ENCODE data around the gene RPP40.

RPP40 gene

DNA sequence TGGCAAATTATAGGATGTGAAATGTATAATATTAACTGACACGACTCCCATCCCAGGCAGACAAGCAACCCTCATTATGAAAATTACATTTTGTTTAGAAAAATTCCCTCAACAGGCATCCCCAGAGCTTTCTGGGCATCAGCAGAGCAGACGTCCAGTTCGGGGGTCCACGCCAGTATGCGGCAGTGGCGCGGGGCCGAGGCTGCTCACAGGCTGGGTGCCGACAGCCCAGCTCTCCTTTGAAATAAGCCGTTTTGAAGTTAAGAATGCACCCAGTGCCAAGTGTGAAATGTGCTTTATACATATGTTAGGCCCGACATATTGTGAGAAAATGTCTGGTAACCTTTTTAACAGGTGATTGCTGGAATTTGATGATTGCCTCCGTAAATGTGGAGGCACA lies 50.4 kb downstream of the RPP40 start:
- POLR2A ChIA-PET = no interaction called here
- Histone ChIP-seq H3K27ac (ENCODE audit: extremely low read depth, low read depth, low read length) (no peak overlapping the region), H3K36me3 (ENCODE audit: control insufficient read depth in 2 of 2, insufficient read depth in 1 of 2, low read length in 2 of 2) (peaks cover 8 to 22% of the 10 kb centered on the region in 2 experiments), H3K9me3 (ENCODE audit: control insufficient read depth, insufficient read depth, low read depth, low read length) (no peaks in the 10 kb centered on the region), H3K4me1 (ENCODE audit: control insufficient read depth, insufficient read depth, low read length) (no peaks in the 10 kb centered on the region), H3K4me3 (ENCODE audit: low read depth, low read length) (no peak overlapping the region)
- CTCF ChIA-PET = no interaction called here
- no peak for TF ChIP-seq ZNF555 (tag by site-specific recombination; conservative IDR thresholded peaks at IDR 0.05)
- TF ChIP-seq SP2 (tag by site-specific recombination; IDR thresholded peaks at IDR 0.05) = no peak
- TF ChIP-seq ZFP3 (tag by site-specific recombination; IDR thresholded peaks at IDR 0.05; ENCODE audit: low read depth) = no peak
- TF ChIP-seq, protein P1, sequence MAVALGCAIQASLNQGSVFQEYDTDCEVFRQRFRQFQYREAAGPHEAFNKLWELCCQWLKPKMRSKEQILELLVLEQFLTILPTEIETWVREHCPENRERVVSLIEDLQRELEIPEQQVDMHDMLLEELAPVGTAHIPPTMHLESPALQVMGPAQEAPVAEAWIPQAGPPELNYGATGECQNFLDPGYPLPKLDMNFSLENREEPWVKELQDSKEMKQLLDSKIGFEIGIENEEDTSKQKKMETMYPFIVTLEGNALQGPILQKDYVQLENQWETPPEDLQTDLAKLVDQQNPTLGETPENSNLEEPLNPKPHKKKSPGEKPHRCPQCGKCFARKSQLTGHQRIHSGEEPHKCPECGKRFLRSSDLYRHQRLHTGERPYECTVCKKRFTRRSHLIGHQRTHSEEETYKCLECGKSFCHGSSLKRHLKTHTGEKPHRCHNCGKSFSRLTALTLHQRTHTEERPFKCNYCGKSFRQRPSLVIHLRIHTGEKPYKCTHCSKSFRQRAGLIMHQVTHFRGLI (tag by site-specific recombination; IDR thresholded peaks at IDR 0.05) = no peak
- no peak for TF ChIP-seq ZNF133 (tag by site-specific recombination; IDR thresholded peaks at IDR 0.05)
- no peak for TF ChIP-seq ZNF747 (tag by site-specific recombination; IDR thresholded peaks at IDR 0.05)
- TF ChIP-seq ZNF155 (tag by site-specific recombination; IDR thresholded peaks at IDR 0.05) = no peak
- TF ChIP-seq ZNF707 (tag by site-specific recombination; IDR thresholded peaks at IDR 0.05) = no peak
- no peak for TF ChIP-seq ZNF560 (tag by site-specific recombination; IDR thresholded peaks at IDR 0.05; ENCODE audit: borderline replicate concordance)
- TF ChIP-seq ZNF202 (tag by site-specific recombination; IDR thresholded peaks at IDR 0.05; ENCODE audit: borderline replicate concordance) = no peak
- no peak for TF ChIP-seq SCRT2 (tag by site-specific recombination; IDR thresholded peaks at IDR 0.05)
- TF ChIP-seq SP3 (tag by site-specific recombination; IDR thresholded peaks at IDR 0.05) = no peak
- no peak for TF ChIP-seq ZNF19 (tag by site-specific recombination; IDR thresholded peaks at IDR 0.05; ENCODE audit: low read depth)
- TF ChIP-seq, protein P2, sequence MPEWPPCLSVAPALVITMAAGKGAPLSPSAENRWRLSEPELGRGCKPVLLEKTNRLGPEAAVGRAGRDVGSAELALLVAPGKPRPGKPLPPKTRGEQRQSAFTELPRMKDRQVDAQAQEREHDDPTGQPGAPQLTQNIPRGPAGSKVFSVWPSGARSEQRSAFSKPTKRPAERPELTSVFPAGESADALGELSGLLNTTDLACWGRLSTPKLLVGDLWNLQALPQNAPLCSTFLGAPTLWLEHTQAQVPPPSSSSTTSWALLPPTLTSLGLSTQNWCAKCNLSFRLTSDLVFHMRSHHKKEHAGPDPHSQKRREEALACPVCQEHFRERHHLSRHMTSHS (tag by site-specific recombination; IDR thresholded peaks at IDR 0.05) = no peak
- TF ChIP-seq ZNF843 (tag by site-specific recombination; IDR thresholded peaks at IDR 0.05) = no peak
- no peak for TF ChIP-seq ZNF335 (tag by site-specific recombination; conservative IDR thresholded peaks at IDR 0.05)
- TF ChIP-seq FEZF1 (tag by site-specific recombination; IDR thresholded peaks at IDR 0.05) = no peak
- no peak for TF ChIP-seq GLI4 (tag by site-specific recombination; IDR thresholded peaks at IDR 0.05)

DNA sequence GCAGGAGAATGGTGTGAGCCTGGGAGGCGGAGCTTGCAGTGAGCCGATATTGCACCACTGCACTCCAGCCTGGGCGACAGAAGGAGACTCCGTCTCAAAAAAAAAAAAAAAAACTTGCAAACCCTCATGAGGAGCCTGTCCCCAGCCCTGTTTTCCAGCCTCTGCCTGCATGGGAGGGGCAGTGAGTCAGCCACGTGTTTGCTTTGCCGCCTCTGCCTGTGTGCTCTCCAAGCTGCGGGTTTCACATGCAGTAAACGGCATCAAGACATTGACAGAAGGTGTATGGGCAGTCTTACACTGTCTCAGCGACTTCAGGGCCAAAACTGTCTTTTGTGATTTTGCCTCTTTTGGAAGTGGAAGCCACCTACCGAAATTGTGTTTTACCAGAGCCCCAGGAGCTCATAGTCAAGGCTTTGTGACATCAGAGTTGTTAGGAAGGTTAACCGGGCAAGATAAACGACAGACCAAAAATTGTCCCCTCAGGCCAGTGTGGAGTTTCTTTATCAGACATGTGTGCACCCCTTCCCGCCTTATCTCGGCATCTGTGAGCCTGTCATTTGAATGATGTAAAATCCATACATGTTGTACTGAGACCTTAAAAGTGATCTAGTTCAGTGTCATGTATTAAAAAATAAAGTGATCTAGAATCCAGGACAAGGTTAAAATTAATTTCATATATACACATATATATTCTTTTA lies 52.9 kb downstream of the RPP40 start:
- Histone ChIP-seq H3K36me3 (ENCODE audit: control insufficient read depth in 2 of 2, insufficient read depth in 1 of 2, low read length in 2 of 2) (peaks cover 8 to 27% of the 10 kb centered on the region in 2 experiments), H3K27ac (ENCODE audit: extremely low read depth, low read depth, low read length) (no peak overlapping the region), H3K9me3 (ENCODE audit: control insufficient read depth, insufficient read depth, low read depth, low read length) (no peaks in the 10 kb centered on the region), H3K4me3 (ENCODE audit: low read depth, low read length) (no peak overlapping the region), H3K4me1 (ENCODE audit: control insufficient read depth, insufficient read depth, low read length) (no peaks in the 10 kb centered on the region)
- TF ChIP-seq ZNF621 (tag by site-specific recombination; IDR thresholded peaks at IDR 0.05) (no peak), EGR2 (tag by site-specific recombination; IDR thresholded peaks at IDR 0.05; ENCODE audit: low read depth) (0 out of 2 replicates have a peak, but pooled peaks have one; percentile 28)
- ChIA-PET CTCF (interaction anchor here (1.0 kb wide), 1 partner anchor 14 kb away, joined by 6 read pairs; no protein-coding TSS in a partner anchor), POLR2A (interaction anchor here (0.7 kb wide), 1 partner anchor 52 kb away, joined by 3 read pairs; the partner anchor contains the start of gene RPP40)

DNA sequence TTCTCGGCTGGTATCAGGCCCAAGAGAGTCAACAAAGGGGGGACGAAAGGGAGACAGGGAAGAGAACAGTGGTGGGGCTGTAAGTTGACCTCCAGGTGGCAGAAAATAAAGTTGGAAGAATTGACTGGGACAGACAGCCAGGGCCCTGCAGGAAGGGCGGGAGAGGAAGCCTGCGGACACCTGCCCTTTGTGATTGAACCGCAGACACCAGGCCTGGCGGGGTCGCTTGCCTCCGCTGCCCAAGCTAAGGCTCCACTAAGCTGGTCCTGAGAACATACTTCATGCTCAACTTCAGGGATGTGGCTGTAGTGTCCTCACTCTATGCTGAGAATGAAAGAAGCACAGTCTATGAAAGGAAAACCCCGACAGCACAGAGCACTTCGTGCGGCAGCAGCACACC lies 53.8 kb downstream of the RPP40 start:
- CTCF ChIA-PET = no interaction called here
- Histone ChIP-seq H3K4me1 (ENCODE audit: control insufficient read depth, insufficient read depth, low read length) (no peaks in the 10 kb centered on the region), H3K4me3 (ENCODE audit: low read depth, low read length) (no peak overlapping the region), H3K9me3 (ENCODE audit: control insufficient read depth, insufficient read depth, low read depth, low read length) (no peaks in the 10 kb centered on the region), H3K27ac (ENCODE audit: extremely low read depth, low read depth, low read length) (no peak overlapping the region), H3K36me3 (ENCODE audit: control insufficient read depth in 2 of 2, insufficient read depth in 1 of 2, low read length in 2 of 2) (peaks cover 8 to 33% of the 10 kb centered on the region in 2 experiments)
- POLR2A ChIA-PET = interaction anchor here (0.7 kb wide), 1 partner anchor 53 kb away, joined by 3 read pairs; the partner anchor contains the start of gene RPP40
- no peak for TF ChIP-seq ZNF791 (tag by site-specific recombination; IDR thresholded peaks at IDR 0.05)
- TF ChIP-seq, protein P3, sequence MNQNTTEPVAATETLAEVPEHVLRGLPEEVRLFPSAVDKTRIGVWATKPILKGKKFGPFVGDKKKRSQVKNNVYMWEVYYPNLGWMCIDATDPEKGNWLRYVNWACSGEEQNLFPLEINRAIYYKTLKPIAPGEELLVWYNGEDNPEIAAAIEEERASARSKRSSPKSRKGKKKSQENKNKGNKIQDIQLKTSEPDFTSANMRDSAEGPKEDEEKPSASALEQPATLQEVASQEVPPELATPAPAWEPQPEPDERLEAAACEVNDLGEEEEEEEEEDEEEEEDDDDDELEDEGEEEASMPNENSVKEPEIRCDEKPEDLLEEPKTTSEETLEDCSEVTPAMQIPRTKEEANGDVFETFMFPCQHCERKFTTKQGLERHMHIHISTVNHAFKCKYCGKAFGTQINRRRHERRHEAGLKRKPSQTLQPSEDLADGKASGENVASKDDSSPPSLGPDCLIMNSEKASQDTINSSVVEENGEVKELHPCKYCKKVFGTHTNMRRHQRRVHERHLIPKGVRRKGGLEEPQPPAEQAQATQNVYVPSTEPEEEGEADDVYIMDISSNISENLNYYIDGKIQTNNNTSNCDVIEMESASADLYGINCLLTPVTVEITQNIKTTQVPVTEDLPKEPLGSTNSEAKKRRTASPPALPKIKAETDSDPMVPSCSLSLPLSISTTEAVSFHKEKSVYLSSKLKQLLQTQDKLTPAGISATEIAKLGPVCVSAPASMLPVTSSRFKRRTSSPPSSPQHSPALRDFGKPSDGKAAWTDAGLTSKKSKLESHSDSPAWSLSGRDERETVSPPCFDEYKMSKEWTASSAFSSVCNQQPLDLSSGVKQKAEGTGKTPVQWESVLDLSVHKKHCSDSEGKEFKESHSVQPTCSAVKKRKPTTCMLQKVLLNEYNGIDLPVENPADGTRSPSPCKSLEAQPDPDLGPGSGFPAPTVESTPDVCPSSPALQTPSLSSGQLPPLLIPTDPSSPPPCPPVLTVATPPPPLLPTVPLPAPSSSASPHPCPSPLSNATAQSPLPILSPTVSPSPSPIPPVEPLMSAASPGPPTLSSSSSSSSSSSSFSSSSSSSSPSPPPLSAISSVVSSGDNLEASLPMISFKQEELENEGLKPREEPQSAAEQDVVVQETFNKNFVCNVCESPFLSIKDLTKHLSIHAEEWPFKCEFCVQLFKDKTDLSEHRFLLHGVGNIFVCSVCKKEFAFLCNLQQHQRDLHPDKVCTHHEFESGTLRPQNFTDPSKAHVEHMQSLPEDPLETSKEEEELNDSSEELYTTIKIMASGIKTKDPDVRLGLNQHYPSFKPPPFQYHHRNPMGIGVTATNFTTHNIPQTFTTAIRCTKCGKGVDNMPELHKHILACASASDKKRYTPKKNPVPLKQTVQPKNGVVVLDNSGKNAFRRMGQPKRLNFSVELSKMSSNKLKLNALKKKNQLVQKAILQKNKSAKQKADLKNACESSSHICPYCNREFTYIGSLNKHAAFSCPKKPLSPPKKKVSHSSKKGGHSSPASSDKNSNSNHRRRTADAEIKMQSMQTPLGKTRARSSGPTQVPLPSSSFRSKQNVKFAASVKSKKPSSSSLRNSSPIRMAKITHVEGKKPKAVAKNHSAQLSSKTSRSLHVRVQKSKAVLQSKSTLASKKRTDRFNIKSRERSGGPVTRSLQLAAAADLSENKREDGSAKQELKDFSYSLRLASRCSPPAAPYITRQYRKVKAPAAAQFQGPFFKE (tag by site-specific recombination; IDR thresholded peaks at IDR 0.05; ENCODE audit: borderline replicate concordance) = no peak
- TF ChIP-seq ZSCAN30 (tag by site-specific recombination; IDR thresholded peaks at IDR 0.05) = no peak
- no peak for TF ChIP-seq ZNF555 (tag by site-specific recombination; conservative IDR thresholded peaks at IDR 0.05)
- no peak for TF ChIP-seq YY2 (tag by site-specific recombination; IDR thresholded peaks at IDR 0.05)
- TF ChIP-seq ZNF585B (tag by site-specific recombination; IDR thresholded peaks at IDR 0.05) = no peak
